Endothelial cell of umbilical vein (primary cell): ENCODE measurements around the gene TCP11L2.

Experiments
- CTCF ChIP-seq, 2 donors: IDR thresholded peaks; 1 replicate in 1 of 2; 2 replicates in 1 of 2; pipeline ENCODE4 v1.5.1; 2011; ENCODE audit warnings: low read length in 2 of 2, mild to moderate bottlenecking in 2 of 2, moderate library complexity in 2 of 2, control low read depth in 1 of 2, inconsistent platforms in 1 of 2, low read depth in 1 of 2; ENCODE audit not compliant: insufficient read depth in 1 of 2; ENCODE audit errors: extremely low read depth in 1 of 2
- EZH2 ChIP-seq: IDR thresholded peaks from 2 replicates; pipeline ENCODE4 v1.6.1; 2012; ENCODE audit warnings: borderline replicate concordance, low read depth, mild to moderate bottlenecking, moderate library complexity, low read length, inconsistent platforms; ENCODE audit not compliant: severe bottlenecking
- GATA2 ChIP-seq: IDR thresholded peaks from 2 replicates; pipeline ENCODE4 v1.7.0; 2011; ENCODE audit warnings: low read depth, mild to moderate bottlenecking, moderate library complexity, mixed read lengths, low read length; ENCODE audit not compliant: insufficient read length, insufficient read depth
- POLR2A ChIP-seq: IDR thresholded peaks from 2 replicates; pipeline ENCODE4 v1.6.1; 2012; ENCODE audit warnings: low read depth, mild to moderate bottlenecking, control low read depth, low read length
- POLR2AphosphoS5 ChIP-seq: IDR thresholded peaks from 2 replicates; pipeline ENCODE4 v1.6.1; 2012; ENCODE audit warnings: low read depth, mild to moderate bottlenecking, control low read depth, low read length, moderate library complexity; ENCODE audit not compliant: insufficient read depth

DNA sequence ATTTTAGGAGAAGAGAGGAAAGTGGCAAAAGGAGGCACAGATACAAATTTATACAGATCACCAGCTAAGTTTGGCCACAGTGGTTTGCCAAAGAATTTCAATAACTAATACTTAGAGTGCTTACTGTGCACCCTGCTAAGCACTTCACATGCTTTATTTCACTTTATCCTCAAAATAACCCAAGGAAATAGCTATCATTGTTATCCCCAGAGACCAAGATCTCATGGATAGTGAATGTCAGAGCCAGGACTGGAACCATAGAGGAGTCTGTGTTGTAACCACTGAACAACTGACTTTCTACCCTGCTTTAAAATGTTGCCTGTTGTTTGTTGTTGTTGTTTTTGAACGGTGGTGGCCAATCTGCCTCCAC is 1.3 kb upstream of the TCP11L2 start:
- TF ChIP-seq POLR2AphosphoS5 (no peak), EZH2 (no peak), CTCF (IDR thresholded peaks at IDR 0.05; ENCODE audit: extremely low read depth in 1 of 2, insufficient read depth in 1 of 2, low read depth in 1 of 2, low read length in 2 of 2) (no peak), POLR2A (no peak), GATA2 (no peak)
